GM19324 (cell line): Measurements from ENCODE around the gene RIMS3.
"Not testable (repeated sequence)": the region's sequence is repeated elsewhere in the genome, so short reads cannot be mapped to it uniquely, and the experiment has no call there.

Experiments used
- ATAC-seq: cut with Tn5 transposase; IDR thresholded peaks from one replicate; pipeline ENCODE4 v1.9.1; 2021; ENCODE audit warnings: mild to moderate bottlenecking, moderate library complexity; ENCODE audit not compliant: unreplicated experiment, low FRiP score

RIMS3 gene

DNA sequence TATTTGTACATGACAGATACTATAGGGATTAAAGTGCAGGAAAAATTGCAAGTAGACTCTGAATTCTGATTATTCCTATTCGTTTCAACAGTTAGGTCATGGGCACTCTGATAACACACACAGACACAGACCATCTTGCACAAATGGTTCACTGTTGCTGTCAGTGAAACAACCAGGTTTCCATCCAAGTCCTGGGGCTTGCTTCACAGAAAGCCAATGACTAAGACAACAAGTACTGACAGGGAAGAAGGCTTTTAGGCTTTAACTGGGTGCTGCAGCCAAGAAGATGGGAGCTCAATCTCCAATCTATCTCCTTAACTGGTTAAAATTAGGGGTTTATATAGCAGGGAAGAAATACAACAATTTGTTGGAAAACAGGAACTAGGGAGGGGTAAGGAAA, 57.6 kb downstream of the RIMS3 start:
- ATAC-seq = no peak

DNA sequence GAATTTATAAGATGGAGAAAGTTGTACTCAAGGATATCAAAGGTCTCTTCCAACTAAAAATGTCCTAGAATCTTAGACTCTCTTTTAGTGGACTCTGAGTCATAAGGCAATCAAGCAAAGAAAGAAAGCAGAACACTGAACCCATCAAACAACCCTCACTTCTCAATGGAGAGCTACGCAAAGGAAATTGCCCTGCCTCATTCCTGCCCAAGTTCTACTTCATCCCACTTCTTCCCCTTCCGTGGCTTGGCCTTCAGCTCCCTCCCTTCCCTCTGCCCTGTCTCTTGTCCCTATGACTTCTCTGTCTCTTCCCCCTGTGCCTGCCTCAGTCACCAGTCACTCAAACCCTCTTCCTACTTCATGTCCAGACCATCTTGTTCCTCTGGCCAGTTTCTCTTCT, 58.5 kb downstream of the RIMS3 start:
- ATAC-seq = no peak

DNA sequence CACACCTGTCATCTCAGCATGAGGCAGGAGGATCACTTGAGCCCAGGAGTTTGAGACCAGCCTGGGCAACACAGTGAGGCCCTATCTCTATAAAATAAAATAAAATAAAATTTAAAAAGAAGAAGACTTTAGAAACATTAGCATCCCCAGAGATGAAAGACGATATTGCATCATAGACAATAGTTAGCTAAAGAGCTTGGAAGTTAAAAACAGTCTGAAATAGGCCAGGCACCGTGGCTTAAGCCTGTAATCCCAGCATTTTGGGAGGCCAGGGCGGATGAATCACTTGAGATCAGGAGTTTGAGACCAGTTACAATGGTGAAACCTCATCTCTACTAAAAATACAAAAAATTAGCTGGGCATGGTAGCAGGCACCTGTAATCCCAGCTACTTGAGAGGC, 59.3 kb downstream of the RIMS3 start:
- no peak for ATAC-seq

DNA sequence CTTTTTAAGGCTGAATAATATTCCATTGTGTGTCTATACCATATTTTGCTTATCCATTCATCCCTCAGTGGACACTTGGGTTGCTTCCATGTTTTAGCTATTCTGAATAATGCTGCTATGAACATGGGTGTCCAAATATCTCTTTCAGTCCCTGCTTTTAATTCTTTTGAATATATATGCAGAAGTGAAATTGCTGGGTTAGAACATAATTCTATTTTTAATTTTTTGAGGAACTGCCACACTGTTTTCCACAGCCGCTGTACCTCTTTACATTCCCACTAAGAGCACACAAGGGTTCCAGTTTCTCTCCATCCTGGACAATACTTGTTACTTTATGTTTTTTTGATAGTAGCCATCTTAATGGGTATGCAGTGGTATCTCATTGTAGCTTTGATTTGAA, 65.6 kb downstream of the RIMS3 start:
- no peak for ATAC-seq

DNA sequence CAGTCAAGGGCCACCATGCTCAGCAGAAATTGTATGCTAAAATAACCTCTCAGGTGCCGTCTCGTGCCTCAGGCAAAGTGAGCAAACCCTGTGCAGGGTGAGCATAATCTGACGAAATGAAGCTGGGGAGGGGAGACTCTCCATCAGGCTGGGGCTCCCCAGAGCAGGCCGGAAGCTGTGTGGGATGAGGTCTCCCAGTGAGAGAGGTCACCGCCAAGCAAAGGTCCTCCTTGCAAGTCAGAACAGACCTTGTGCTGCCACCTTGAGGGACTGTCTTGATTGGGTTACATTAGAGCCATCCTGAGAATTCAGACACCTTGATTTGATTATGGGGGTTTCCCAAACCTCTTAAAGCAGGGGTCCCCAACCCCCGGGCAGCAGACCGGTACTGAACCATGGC, 69.9 kb downstream of the RIMS3 start:
- no peak for ATAC-seq

DNA sequence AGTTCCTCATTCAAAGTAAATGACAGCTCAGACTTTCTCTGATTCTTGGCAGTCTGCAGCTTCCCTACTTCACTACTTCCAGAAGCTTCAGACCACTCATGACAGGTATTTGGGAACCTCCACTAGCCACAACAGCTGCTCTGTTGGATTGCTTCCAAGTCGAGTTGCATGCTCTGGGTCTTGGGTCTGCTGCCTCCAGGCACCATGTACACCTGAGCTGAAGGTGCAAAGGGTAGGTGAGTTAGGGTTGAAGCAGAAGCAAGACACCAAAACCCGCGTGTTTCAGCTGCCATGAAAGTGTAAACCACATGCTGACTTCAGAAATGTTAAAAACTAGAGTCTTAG, 71.3 kb downstream of the RIMS3 start:
- no peak for ATAC-seq

DNA sequence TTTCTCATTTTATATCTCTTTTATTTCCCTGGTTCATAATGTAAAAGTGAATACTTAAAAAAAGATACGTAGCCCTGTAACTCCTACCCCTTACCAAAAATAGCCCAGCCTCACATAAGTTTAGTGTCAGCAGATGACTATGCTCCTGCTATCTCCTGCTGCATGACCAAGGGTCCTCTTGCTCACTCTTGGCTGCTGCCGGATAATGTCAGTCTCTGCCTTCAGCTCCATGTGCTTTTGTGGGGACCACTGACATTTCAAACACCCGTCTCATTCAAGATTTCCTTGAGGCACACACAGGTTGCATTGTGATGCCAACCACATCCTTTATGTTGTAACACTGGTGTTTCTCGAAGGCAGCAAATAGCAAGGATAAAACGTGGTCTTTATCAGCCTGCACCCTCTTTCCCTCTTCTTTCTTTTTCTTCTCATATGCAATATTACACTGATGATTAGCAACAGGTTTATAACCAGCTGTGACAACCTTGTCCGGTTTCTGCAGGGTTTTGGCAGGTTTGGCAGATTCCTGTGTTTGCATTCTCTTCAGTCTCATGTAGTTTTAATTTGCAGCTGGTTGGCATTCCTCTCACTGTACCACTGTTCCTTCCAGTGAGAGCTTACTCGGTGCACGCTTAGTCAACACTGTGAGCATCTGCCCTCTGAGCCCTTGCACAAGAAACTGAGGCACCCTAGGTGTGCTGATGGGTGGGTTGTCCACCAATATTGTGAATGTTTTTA, 71.9 kb downstream of the RIMS3 start:
- no peak for ATAC-seq

DNA sequence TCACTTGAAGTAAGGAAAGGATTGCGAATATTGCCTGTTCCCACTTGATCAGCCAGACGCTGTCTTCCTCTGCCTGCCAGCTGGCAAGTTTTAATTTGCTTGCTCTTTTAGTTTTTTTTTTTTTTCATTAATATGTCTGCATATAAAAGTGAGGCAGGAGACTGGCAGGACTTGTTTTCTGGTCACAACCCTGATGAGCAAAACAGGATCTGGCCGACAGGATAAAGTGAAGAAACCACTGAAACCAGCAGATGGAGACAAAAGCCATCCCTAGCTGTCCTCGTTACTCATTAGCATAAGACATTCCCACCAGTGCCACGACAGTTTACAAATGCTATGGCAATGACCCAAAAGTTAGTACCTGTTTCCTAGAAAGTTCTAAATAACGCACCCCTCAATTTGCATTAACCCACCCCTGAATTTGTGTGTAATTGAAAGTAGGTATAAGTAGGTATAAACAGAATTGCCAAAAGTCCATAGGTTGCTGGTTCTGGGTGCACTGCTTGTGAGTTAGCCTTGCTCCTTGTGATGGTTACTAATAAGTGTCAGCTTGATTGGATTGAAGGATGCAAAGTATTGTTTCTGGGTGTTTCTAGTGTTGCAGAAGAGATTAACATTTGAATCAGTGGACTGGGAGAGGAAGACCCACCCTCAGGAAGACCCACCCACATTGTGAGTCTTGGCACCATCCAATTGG, 73.2 kb downstream of the RIMS3 start:
- no peak for ATAC-seq

DNA sequence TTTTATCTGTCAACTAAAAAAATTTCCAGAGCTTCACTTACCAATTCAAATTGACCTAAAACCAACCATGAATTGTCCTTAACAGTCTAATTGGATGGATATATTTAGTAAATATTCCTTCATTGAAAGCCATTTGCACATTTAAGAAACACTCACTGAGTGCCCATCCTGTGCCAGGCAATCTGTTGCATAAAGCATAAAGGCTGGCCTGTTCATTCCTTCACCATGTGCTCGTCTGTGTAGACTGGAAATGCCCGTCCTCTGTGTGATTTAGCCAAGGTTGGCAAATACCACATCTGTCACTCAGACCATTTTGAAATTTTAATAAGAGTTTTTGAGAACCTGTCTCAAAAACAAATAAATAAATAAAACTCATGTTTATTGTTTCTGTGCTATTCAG, 76.9 kb downstream of the RIMS3 start:
- no peak for ATAC-seq

DNA sequence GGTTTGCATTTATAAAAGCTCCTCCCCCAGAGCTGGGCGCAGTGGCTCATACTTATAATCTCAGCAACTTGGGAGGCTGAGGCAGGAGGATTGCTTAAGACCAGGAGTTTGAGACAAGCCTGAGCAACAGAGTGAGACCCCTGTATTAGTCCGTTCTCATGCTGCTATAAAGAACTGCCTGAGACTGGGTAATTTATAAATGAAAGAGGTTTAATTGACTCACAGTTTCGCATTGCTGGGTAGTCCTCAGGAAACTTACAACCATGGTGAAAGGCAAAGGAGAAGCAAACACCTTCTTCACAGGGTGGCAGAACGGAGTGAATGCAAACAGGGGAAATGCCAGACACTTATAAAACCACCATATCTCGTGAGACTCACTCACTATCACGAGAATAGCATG, 81.5 kb downstream of the RIMS3 start:
- ATAC-seq = no peak

DNA sequence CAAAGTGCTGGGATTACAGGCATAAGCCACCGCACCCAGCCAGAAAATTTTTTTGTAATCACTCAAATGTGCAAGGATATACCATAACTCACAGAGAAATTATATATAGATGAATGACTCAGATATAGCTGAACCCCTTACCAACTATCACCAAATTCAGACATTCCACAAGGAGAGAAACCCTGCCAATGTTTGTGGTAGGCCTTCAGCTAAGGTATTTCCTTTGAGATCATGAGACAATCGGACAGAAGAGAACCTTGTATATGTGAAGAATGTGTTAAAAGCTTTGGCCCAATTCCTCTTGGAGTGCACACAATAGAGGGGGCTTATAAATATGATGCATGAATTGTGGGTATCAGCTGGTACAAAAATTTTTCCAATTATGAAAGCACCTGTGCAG, 83.4 kb downstream of the RIMS3 start:
- ATAC-seq = no peak

DNA sequence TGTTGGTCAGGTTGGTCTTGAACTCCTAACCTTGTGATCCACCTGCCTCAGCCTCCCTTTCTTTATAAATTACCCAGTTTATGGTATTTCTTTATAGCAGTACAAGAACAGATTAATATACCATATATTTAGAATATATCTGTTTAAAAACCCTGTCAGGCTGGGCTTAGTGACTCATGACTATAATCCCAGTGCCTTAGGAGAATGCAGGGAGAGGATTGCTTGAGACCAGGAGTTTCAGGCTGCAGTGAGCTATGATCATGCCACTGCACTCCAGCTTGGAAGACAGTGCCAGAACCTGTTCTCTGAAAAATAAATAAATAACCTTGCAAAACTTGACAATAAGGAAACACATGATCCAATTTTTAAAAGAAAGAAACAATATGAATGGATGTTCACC, 90.1 kb downstream of the RIMS3 start:
- ATAC-seq = no peak

DNA sequence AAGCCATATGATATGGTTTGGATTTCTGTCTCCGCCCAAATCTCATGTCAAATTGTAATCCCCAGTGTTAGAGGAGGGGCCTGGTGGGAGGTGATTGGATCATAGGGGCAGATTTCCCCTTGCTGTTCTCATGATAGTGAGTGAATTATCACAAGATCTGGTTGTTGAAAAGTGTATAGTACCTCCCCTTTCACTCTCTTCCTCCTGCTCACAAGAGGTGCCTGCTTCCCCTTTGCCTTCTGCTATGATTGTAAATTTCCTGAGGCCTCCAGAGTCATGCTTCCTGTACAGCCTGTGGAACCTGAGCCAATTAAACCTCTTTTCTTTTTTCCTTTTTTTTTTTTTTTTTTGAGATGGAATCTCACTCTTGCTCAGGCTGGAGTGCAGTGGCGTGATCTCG, 90.7 kb downstream of the RIMS3 start:
- not testable (repeated sequence) for ATAC-seq
